GM23248 (cell line): ENCODE measurements around the gene GASK1A.

Experiments
- EZH2 ChIP-seq: fragments of 200-600 bp; sonication (generic); IDR thresholded peaks from 2 replicates; pipeline ENCODE4 v1.6.1; 2018; ENCODE audit warnings: antibody characterized with exemption, mild to moderate bottlenecking; ENCODE audit not compliant: insufficient read depth, poor library complexity, severe bottlenecking
- EZH2phosphoT487 ChIP-seq: fragments of 200-600 bp; sonication (generic); IDR thresholded peaks from 2 replicates; pipeline ENCODE4 v1.6.1; 2018; ENCODE audit warnings: antibody characterized with exemption, moderate library complexity, mild to moderate bottlenecking, low read depth; ENCODE audit not compliant: insufficient read depth

DNA sequence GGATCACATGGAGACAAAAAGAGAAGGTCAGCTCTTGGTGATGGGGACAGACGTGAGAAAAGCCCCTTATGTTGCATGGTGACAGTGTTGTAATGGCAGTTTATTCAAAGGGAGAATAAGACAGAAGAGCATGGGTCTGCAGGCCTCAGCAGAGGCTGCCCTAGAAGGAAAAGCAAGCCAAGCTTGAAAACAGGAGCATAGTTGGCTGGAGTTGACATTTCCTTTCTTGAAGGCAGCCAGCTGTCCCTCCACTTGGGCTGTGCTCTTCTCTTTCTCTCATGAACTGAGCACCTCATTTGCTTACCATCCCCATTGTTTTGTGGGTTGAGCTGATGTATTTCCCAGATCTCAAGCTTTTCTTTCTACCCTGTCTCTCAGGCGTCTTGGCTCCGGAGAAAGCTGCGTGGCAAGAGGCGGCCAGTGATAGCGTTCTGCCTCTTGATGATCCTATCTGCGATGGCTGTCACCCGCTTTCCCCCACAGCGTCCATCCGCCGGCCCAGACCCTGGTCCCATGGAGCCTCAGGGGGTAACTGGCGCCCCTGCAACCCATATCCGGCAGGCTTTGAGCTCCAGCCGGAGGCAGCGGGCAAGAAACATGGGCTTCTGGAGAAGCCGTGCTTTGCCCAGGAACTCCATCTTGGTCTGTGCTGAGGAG is 52.9 kb downstream of the GASK1A start:
- TF ChIP-seq EZH2: no peak
- TF ChIP-seq EZH2phosphoT487: no peak
